Measurements from ENCODE around the gene FCRLB. TPM values are rescaled to one million over a fixed set of nuclear protein-coding genes. Genes with fewer than 3 reads are reported as not detected.
A peak's percentile ranks its signal among the peaks of the same experiment; 100 is the strongest.

The FCRLB gene
- total and polyA plus RNA-seq, 2 donors (not counting 1 experiment from before 2014, with no cell fraction given): 3.8 to 6.4 TPM

- no peaks in the 10 kb centered on the region for H3K79me2 ChIP-seq (ENCODE audit: control insufficient read depth, insufficient read depth, low read length)
- H3K27ac ChIP-seq (ENCODE audit: low read length in 2 of 2): peak overlapping the region; percentile 74 to 77
- no peaks in the 10 kb centered on the region for H3K9me3 Mint-ChIP-seq (ENCODE audit: insufficient read depth)
- no peak overlapping the region for H2AFZ ChIP-seq (ENCODE audit: insufficient read depth, low read depth, low read length, poor library complexity, severe bottlenecking)
- peaks cover 8% of the 10 kb centered on the region for H3K27me3 Mint-ChIP-seq
- H3K9ac ChIP-seq (ENCODE audit: low read length): peak overlapping the region; percentile 21
- H3K9me3 ChIP-seq (ENCODE audit: control extremely low read depth in 1 of 3, control insufficient read depth in 2 of 3, insufficient read depth in 1 of 3, low read length in 2 of 3): no peaks in the 10 kb centered on the region
- WGBS (ENCODE audit: insufficient coverage): no CpG with 5 or more reads among the region's 6 CpGs
- H3K4me1 Mint-ChIP-seq: peaks cover 43% of the 10 kb centered on the region
- POLR2A ChIA-PET: interaction anchor here (0.5 to 5.7 kb wide), 3 partner anchors 9 to 100 kb away, joined by 5 to 82 read pairs (median 14); partner anchors contain the start of gene DUSP12
- no peaks in the 10 kb centered on the region for H3K36me3 ChIP-seq (replicated peaks in 1 of 2; ENCODE audit: control extremely low read depth in 1 of 2, control insufficient read depth in 1 of 2, extremely low read depth in 1 of 2, insufficient read depth in 2 of 2, low read length in 1 of 2)
- peak overlapping the region; percentile 76 for H3K4me3 Mint-ChIP-seq
- H3K4me1 ChIP-seq (ENCODE audit: control insufficient read depth in 2 of 2, insufficient read depth in 2 of 2, low read length in 2 of 2): peaks cover 34 to 35% of the 10 kb centered on the region in 2 donors
- H3K4me3 ChIP-seq (ENCODE audit: control extremely low read depth in 1 of 5, extremely low read depth in 1 of 5, insufficient read depth in 1 of 5, low read depth in 2 of 5, low read length in 4 of 5): peak overlapping the region in 1 of 5 experiments; percentile 40
- ATAC-seq (ENCODE audit: low read depth) (no peak), DNase-seq (peak; percentile 59)
- H4K20me1 ChIP-seq (ENCODE audit: control insufficient read depth, insufficient read depth, low read length, poor library complexity, severe bottlenecking): no peaks in the 10 kb centered on the region
- peak overlapping the region; percentile 92 for H3K27ac Mint-ChIP-seq
- no peaks in the 10 kb centered on the region for H3K27me3 ChIP-seq (replicated peaks in 1 of 4; ENCODE audit: control extremely low read depth in 1 of 4, control insufficient read depth in 3 of 4, insufficient read depth in 4 of 4, low read length in 3 of 4)
- TF ChIP-seq, protein P1, sequence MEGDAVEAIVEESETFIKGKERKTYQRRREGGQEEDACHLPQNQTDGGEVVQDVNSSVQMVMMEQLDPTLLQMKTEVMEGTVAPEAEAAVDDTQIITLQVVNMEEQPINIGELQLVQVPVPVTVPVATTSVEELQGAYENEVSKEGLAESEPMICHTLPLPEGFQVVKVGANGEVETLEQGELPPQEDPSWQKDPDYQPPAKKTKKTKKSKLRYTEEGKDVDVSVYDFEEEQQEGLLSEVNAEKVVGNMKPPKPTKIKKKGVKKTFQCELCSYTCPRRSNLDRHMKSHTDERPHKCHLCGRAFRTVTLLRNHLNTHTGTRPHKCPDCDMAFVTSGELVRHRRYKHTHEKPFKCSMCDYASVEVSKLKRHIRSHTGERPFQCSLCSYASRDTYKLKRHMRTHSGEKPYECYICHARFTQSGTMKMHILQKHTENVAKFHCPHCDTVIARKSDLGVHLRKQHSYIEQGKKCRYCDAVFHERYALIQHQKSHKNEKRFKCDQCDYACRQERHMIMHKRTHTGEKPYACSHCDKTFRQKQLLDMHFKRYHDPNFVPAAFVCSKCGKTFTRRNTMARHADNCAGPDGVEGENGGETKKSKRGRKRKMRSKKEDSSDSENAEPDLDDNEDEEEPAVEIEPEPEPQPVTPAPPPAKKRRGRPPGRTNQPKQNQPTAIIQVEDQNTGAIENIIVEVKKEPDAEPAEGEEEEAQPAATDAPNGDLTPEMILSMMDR (IDR thresholded peaks at IDR 0.05): no peak
- TF ChIP-seq EZH2 (IDR thresholded peaks at IDR 0.05; ENCODE audit: borderline replicate concordance, insufficient read depth, low read depth, low read length, poor library complexity, severe bottlenecking): no peak
- CTCF ChIA-PET: interaction anchor here (0.8 to 7.9 kb wide), 17 partner anchors 8 to 257 kb away, joined by 3 to 142 read pairs (median 9); partner anchors contain the start of genes DUSP12 and FCRLA
- peak overlapping the region; percentile 65 for H3K4me2 ChIP-seq (replicated peaks; ENCODE audit: low read depth, low read length, poor library complexity, severe bottlenecking)
- intact Hi-C loops (cut with micrococcal nuclease): loop anchor here (1.0 to 10.0 kb wide), 6 partner anchors 36 to 1816 kb away; partner anchors contain the start of genes TAGLN2 and TOMM40L
Observed at GRCh38 chr1:161740921-161741320, 19.6 kb downstream of the FCRLB start.

- WGBS (ENCODE audit: insufficient coverage): 97% methylated on average over 8 of the region's 9 CpGs
- Mint-ChIP-seq H3K4me3 (no peak overlapping the region), H3K27ac (no peak overlapping the region), H3K4me1 (peaks cover 44% of the 10 kb centered on the region), H3K27me3 (peaks cover 8% of the 10 kb centered on the region), H3K9me3 (ENCODE audit: insufficient read depth) (no peaks in the 10 kb centered on the region)
- no peaks in the 10 kb centered on the region for H3K9me3 ChIP-seq (ENCODE audit: control extremely low read depth in 1 of 3, control insufficient read depth in 2 of 3, insufficient read depth in 1 of 3, low read length in 2 of 3)
- H3K4me2 ChIP-seq (replicated peaks; ENCODE audit: low read depth, low read length, poor library complexity, severe bottlenecking): no peak overlapping the region
- peaks cover 3% of the 10 kb centered on the region for H3K79me2 ChIP-seq (ENCODE audit: control insufficient read depth, insufficient read depth, low read length)
- no peak overlapping the region for H3K27ac ChIP-seq (ENCODE audit: low read length in 2 of 2)
- H2AFZ ChIP-seq (ENCODE audit: insufficient read depth, low read depth, low read length, poor library complexity, severe bottlenecking): no peak overlapping the region
- no peak overlapping the region for H3K4me3 ChIP-seq (ENCODE audit: control extremely low read depth in 1 of 5, extremely low read depth in 1 of 5, insufficient read depth in 1 of 5, low read depth in 2 of 5, low read length in 4 of 5)
- intact Hi-C loops (cut with micrococcal nuclease): loop anchor here (10.0 kb wide), 2 partner anchors 178 to 1818 kb away; partner anchors contain the start of gene TAGLN2
- ATAC-seq (ENCODE audit: low read depth) (no peak), DNase-seq (no peak)
- no peaks in the 10 kb centered on the region for H4K20me1 ChIP-seq (ENCODE audit: control insufficient read depth, insufficient read depth, low read length, poor library complexity, severe bottlenecking)
- ChIA-PET POLR2A (no interaction called here), CTCF (interaction anchor here (1.1 to 7.9 kb wide), 2 partner anchors 255 to 259 kb away, joined by 8 to 80 read pairs; no protein-coding TSS in a partner anchor)
- H3K36me3 ChIP-seq (replicated peaks in 1 of 2; ENCODE audit: control extremely low read depth in 1 of 2, control insufficient read depth in 1 of 2, extremely low read depth in 1 of 2, insufficient read depth in 2 of 2, low read length in 1 of 2): no peaks in the 10 kb centered on the region
- peaks cover 33 to 40% of the 10 kb centered on the region in 2 donors for H3K4me1 ChIP-seq (ENCODE audit: control insufficient read depth in 2 of 2, insufficient read depth in 2 of 2, low read length in 2 of 2)
- no peaks in the 10 kb centered on the region for H3K27me3 ChIP-seq (replicated peaks in 1 of 4; ENCODE audit: control extremely low read depth in 1 of 4, control insufficient read depth in 3 of 4, insufficient read depth in 4 of 4, low read length in 3 of 4)
- H3K9ac ChIP-seq (ENCODE audit: low read length): no peak overlapping the region
- TF ChIP-seq EZH2 (IDR thresholded peaks at IDR 0.05; ENCODE audit: borderline replicate concordance, insufficient read depth, low read depth, low read length, poor library complexity, severe bottlenecking): no peak
- TF ChIP-seq, protein P1 (IDR thresholded peaks at IDR 0.05): no peak
Observed at GRCh38 chr1:161743231-161743630, 21.9 kb downstream of the FCRLB start.

Measured in B cell (primary cell).